ENCODE data around the gene EMILIN2. TPM values are rescaled to one million over a fixed set of nuclear protein-coding genes. Genes with fewer than 3 reads are reported as not detected.

The EMILIN2 gene
- total and polyA plus RNA-seq, 2 donors (not counting 3 experiments of a cell fraction or from before 2014, with no cell fraction given): 9.4 to 13.4 TPM

DNA sequence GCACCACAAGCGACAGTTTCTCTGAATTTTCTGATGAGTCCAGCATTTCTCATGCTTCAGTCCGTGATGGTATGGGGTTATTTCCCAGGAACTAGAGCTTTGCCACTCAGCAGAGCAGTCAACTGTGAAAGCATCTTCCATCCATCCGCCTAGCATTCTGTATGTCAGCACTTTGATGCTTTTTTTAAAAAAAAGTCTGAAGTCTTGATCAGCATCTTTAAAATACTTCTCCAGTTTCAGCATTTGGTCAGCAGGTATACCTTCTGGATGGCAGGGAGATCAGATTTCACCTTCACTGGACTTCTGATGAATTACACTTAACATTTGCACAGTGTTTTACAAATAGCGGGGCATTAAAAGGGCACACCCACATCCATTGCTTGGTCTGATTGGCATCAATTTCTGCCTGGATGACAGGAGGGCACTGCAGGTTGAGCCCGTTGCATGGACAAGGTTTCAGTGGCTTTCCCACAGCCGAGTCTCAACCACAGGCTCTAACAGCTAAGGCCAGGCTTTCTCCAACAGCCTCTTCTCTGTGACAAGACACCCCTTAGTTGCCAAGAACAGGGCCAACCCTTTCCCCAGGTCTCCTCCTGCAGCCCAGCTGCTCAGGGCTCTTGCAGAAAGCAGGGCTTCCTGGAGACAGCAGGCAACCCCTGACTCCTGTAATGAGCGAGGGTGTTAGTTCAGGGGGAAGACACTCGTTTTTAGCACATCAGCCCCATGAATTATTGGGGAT is 54.0 kb downstream of the EMILIN2 start:
- H3K4me2 ChIP-seq (ENCODE audit: insufficient read depth, low read length): no peak overlapping the region
- FAIRE-seq: no peak

More for the DNA sequence above, 54.0 kb downstream of the EMILIN2 start:
- H3K9me1 ChIP-seq (replicated peaks; ENCODE audit: control insufficient read depth, extremely low read depth, insufficient read depth, low read length): no peaks in the 10 kb centered on the region
- H3K27me3 ChIP-seq (ENCODE audit: control insufficient read depth in 2 of 2, insufficient read depth in 2 of 2, low read length in 2 of 2): no peaks in the 10 kb centered on the region
- no peaks in the 10 kb centered on the region for H3K9me3 ChIP-seq (replicated peaks; ENCODE audit: control insufficient read depth, insufficient read depth, low read length)
- TF ChIP-seq POLR2A (IDR thresholded peaks at IDR 0.05; ENCODE audit: low read depth, low read length) (no peak), FOS (IDR thresholded peaks at IDR 0.05; ENCODE audit: borderline replicate concordance, insufficient read depth, low read length) (no peak), GATA2 (IDR thresholded peaks at IDR 0.05; ENCODE audit: insufficient read depth, insufficient read length, low read depth, low read length) (no peak), EZH2 (IDR thresholded peaks at IDR 0.05; ENCODE audit: borderline replicate concordance, low read depth, low read length, severe bottlenecking) (no peak), MYC (IDR thresholded peaks at IDR 0.05; ENCODE audit: low read depth, low read length) (no peak), JUN (IDR thresholded peaks at IDR 0.05; ENCODE audit: borderline replicate concordance, insufficient read depth, insufficient read length, low read depth) (no peak), POLR2AphosphoS5 (IDR thresholded peaks at IDR 0.05; ENCODE audit: insufficient read depth, low read depth, low read length) (no peak)
- TF ChIP-seq, protein P1, sequence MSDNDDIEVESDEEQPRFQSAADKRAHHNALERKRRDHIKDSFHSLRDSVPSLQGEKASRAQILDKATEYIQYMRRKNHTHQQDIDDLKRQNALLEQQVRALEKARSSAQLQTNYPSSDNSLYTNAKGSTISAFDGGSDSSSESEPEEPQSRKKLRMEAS (IDR thresholded peaks at IDR 0.05; ENCODE audit: insufficient read depth, insufficient read length): no peak
- TF ChIP-seq, protein P2, sequence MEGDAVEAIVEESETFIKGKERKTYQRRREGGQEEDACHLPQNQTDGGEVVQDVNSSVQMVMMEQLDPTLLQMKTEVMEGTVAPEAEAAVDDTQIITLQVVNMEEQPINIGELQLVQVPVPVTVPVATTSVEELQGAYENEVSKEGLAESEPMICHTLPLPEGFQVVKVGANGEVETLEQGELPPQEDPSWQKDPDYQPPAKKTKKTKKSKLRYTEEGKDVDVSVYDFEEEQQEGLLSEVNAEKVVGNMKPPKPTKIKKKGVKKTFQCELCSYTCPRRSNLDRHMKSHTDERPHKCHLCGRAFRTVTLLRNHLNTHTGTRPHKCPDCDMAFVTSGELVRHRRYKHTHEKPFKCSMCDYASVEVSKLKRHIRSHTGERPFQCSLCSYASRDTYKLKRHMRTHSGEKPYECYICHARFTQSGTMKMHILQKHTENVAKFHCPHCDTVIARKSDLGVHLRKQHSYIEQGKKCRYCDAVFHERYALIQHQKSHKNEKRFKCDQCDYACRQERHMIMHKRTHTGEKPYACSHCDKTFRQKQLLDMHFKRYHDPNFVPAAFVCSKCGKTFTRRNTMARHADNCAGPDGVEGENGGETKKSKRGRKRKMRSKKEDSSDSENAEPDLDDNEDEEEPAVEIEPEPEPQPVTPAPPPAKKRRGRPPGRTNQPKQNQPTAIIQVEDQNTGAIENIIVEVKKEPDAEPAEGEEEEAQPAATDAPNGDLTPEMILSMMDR (IDR thresholded peaks at IDR 0.05; ENCODE audit: extremely low read depth in 1 of 2, insufficient read depth in 1 of 2, low read depth in 1 of 2, low read length in 2 of 2): no peak
- ChIA-PET POLR2A (no interaction called here), CTCF (no interaction called here)
- no peaks in the 10 kb centered on the region for H3K79me2 ChIP-seq (ENCODE audit: control insufficient read depth, insufficient read depth, low read length)
- no peak overlapping the region for H3K4me3 ChIP-seq (replicated peaks in 1 of 3; ENCODE audit: insufficient read depth in 1 of 3, low read depth in 1 of 3, low read length in 3 of 3)
- dilution Hi-C loops (cut with MboI; ENCODE audit: extremely low pct_ligation_motif_present, low sequenced_read_pairs) (no loop called here), intact Hi-C loops (cut with micrococcal nuclease) (loop anchor here (5.0 to 10.0 kb wide), 2 partner anchors 134 to 246 kb away; partner anchors contain the start of gene SMCHD1)
- H3K4me1 ChIP-seq (ENCODE audit: control insufficient read depth, extremely low read depth, insufficient read depth, low read length): peaks cover 6% of the 10 kb centered on the region
- no peak overlapping the region for H3K9ac ChIP-seq (replicated peaks; ENCODE audit: extremely low read depth, insufficient read depth, low read length)
- no TSS peak for BruUV-seq (replicated peaks)
- H2AFZ ChIP-seq (ENCODE audit: low read depth, low read length): no peak overlapping the region
- H3K36me3 ChIP-seq (ENCODE audit: control insufficient read depth in 2 of 2, extremely low read depth in 1 of 2, insufficient read depth in 2 of 2, low read length in 2 of 2): no peaks in the 10 kb centered on the region
- H4K20me1 ChIP-seq (replicated peaks; ENCODE audit: control insufficient read depth, extremely low read depth, insufficient read depth, low read length): no peaks in the 10 kb centered on the region
- no peak for DNase-seq (ENCODE audit: low read depth, low spot score)
- H3K27ac ChIP-seq (ENCODE audit: insufficient read depth, low read depth, low read length): no peak overlapping the region
